Activated CD4-positive, alpha-beta T cell treated with anti-CD3 and anti-CD28 coated beads, Interleukin-2, amount 50 U/mL, for 16 hours (primary cell): ENCODE data around the gene FLT3.

Experiments used
- DNase-seq: peaks from one replicate; pipeline ENCODE4 v3.0.0-alpha.2; 2020

Gene FLT3

GRCh38 chr13:28001049-28001448 is 99.3 kb downstream of the FLT3 start:
- DNase-seq: no peak

- DNase-seq: no peak
These were observed 99.8 kb downstream of the FLT3 start for GRCh38 chr13:28000567-28000966.

GRCh38 chr13:27997904-27998522 is 102.4 kb downstream of the FLT3 start:
- DNase-seq: peak; percentile 34

GRCh38 chr13:27991881-27992280 is 108.5 kb downstream of the FLT3 start:
- DNase-seq: no peak

GRCh38 chr13:27988520-27988919 is 111.9 kb downstream of the FLT3 start, which contains the start of gene URAD:
Gene URAD (minus strand): TSS chr13:27988693. CDS start chr13:27988637, 56 bp downstream.
- no peak for DNase-seq

- DNase-seq: no peak
These were observed 114.8 kb downstream of the FLT3 start for GRCh38 chr13:27985600-27985999.

- no peak for DNase-seq
These were observed 118.0 kb downstream of the FLT3 start for GRCh38 chr13:27982361-27982760.

- DNase-seq: no peak
These were observed 119.2 kb downstream of the FLT3 start for GRCh38 chr13:27981006-27981708.

GRCh38 chr13:27980280-27980998 is 119.9 kb downstream of the FLT3 start:
- DNase-seq: no peak

- DNase-seq: no peak
These were observed 120.6 kb downstream of the FLT3 start for GRCh38 chr13:27979765-27980279.

GRCh38 chr13:27979001-27979643 is 121.3 kb downstream of the FLT3 start:
- no peak for DNase-seq

GRCh38 chr13:27978301-27978968 is 121.9 kb downstream of the FLT3 start:
- no peak for DNase-seq

GRCh38 chr13:27977476-27978300 is 122.7 kb downstream of the FLT3 start:
- DNase-seq: no peak

- DNase-seq: no peak
These were observed 123.8 kb downstream of the FLT3 start for GRCh38 chr13:27976362-27977091.

- DNase-seq: no peak
These were observed 124.6 kb downstream of the FLT3 start for GRCh38 chr13:27975564-27976361.

- DNase-seq: no peak
These were observed 126.3 kb downstream of the FLT3 start for GRCh38 chr13:27973961-27974662.

- DNase-seq: no peak
These were observed 127.1 kb downstream of the FLT3 start for GRCh38 chr13:27973291-27973690.

- no peak for DNase-seq
These were observed 127.9 kb downstream of the FLT3 start for GRCh38 chr13:27972478-27972820.

- no peak for DNase-seq
These were observed 128.4 kb downstream of the FLT3 start for GRCh38 chr13:27971776-27972477.
